ENCODE results near the gene ADAM30.

DNA sequence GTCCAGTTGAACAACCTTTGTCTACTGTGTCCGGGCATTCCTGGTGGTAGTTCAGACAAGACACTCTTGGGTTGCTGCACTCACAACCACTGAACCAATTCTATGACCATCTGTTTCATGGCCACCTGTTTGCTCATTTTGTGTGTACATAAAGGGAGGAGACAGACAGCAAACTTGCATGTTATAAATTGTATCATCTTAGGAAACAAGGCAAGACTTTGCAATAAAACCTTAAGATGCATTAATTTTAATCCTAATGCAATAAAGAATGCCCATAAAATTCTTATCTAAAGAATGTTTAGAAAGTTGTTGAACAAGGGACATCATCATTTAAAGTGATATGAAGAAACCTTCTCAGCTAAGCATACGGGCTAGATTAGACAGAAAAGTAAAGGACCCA lies 34.8 kb downstream of the ADAM30 start:
- TF ChIP-seq POLR2AphosphoS5 (IDR thresholded peaks at IDR 0.05): no peak
- TF ChIP-seq CTCF (IDR thresholded peaks at IDR 0.05): no peak
